ENCODE results near the gene CACNA1C. TPM values are rescaled to one million over a fixed set of nuclear protein-coding genes. Genes with fewer than 3 reads are reported as not detected.

CACNA1C gene
- total RNA-seq, 4 donors from 2014 or later: 3.8 to 13.6 (median 5.7) TPM

DNA sequence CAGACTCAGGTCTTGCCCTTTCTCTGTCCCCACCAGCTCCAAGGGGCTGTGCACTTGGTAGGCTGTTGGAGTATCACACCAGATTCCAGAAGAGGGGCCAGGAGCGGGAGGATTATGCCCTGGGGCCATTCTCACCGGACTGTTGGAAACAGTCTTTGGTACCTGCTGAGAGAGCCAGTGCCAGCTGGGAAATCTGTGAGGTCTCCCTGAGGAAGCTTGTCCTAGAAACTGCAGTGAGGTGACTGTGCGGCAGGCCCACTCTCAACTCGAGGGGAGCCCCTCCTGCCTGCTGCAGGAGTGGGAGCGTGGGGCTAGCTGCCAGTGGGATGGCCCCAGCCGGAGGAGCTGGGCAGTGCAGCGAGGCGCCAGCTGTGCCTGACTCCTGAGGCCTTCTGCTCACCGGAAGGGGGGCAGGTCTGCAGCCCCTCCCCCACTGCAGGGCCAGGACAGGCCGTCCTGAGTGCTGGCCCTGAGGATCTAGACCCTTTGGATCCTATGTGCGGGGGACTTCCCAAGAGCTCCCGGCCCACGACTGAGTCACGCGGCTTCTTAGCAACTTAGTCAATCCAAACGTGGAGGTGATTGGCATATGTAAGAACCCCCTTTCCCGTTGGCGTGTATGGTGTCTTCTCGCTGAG lies 295.2 kb downstream of the CACNA1C start:
- TF ChIP-seq, protein P1, sequence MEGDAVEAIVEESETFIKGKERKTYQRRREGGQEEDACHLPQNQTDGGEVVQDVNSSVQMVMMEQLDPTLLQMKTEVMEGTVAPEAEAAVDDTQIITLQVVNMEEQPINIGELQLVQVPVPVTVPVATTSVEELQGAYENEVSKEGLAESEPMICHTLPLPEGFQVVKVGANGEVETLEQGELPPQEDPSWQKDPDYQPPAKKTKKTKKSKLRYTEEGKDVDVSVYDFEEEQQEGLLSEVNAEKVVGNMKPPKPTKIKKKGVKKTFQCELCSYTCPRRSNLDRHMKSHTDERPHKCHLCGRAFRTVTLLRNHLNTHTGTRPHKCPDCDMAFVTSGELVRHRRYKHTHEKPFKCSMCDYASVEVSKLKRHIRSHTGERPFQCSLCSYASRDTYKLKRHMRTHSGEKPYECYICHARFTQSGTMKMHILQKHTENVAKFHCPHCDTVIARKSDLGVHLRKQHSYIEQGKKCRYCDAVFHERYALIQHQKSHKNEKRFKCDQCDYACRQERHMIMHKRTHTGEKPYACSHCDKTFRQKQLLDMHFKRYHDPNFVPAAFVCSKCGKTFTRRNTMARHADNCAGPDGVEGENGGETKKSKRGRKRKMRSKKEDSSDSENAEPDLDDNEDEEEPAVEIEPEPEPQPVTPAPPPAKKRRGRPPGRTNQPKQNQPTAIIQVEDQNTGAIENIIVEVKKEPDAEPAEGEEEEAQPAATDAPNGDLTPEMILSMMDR (IDR thresholded peaks at IDR 0.05): no peak
- DNase-seq (ENCODE audit: low spot score) (no peak), ATAC-seq (ENCODE audit: low FRiP score) (no peak)

DNA sequence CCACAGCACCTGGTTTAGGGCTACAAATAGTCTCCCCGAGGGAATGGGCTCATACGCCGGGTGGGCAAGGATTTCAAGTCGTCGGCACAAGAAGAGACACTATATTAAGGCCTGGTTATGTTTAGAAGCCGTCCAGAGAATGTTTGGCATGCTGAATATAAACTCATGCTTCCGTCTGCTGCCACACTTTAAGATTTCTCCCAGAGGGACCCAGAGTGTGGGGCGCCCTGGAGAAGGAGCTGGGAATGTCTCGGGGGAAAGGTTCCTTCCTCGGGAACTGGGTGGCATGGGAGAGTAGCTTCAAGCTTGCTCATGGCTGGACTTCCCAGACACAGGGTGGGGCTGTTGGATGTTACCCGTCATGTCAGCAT lies 295.7 kb downstream of the CACNA1C start:
- DNase-seq (ENCODE audit: low spot score) (no peak), ATAC-seq (ENCODE audit: low FRiP score) (no peak)
- TF ChIP-seq, protein P1 (IDR thresholded peaks at IDR 0.05): no peak

DNA sequence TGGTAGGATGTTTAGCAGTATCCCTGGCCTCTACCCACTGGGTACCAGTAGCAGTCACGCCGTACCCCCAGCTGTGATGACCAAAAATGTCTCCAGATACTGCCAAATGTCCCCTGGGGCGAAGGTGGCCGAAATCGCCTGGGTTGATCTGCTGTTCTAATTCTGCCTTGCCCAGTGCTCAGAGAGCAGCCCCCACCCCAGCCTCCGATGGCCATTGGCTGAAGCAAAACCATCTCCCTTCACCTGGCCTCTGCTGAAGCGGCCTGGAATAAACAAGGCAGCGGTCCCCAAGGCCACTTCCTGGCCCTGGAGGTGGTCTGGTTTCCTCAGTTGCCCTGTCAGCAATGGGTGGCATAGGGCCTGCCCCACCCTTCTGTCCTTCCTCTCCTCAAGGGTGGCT lies 298.4 kb downstream of the CACNA1C start:
- TF ChIP-seq, protein P1 (IDR thresholded peaks at IDR 0.05): no peak
- DNase-seq (ENCODE audit: low spot score) (no peak), ATAC-seq (ENCODE audit: low FRiP score) (no peak)

DNA sequence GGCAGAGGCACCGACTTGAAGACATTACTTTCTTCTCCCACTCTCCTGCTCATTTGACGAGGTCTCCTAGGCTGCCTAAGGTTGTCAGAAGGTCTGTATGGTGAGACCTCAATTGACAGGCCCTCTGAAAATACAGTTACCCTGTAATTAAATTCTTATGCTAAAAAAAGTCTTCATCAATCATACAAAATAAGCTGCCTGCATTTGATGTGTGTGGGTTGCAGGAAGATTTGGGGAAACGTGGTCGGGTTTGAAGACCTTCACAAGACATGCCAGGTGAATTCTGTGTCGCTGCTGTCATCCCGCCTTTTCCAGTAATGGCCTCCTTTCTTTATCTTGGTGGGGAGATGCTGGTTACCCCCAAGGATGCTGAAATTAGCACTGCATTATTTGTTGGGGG lies 299.4 kb downstream of the CACNA1C start:
- DNase-seq (ENCODE audit: low spot score) (no peak), ATAC-seq (ENCODE audit: low FRiP score) (no peak)
- TF ChIP-seq, protein P1 (IDR thresholded peaks at IDR 0.05): no peak

DNA sequence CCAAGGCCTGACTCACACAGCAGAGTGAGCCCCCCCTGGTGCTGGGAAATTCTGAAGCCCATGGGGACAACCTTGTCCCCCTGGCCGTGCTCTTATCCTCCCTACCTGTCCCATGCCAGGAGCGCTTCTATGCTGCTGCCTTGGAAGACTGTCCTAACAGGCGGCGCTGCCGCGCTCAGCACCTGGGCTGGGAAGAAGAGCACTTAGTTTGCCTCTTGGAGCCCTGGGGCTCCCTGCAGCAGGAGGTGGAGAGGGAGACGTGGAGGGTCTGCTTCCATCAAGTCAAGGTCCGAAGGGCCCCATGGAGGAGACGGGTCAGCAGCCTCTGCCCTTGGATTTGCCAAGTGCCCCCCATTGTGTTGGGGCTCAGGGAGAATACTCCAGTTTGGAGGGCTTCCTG lies 300.5 kb downstream of the CACNA1C start:
- ATAC-seq (ENCODE audit: low FRiP score): no peak
- no peak for DNase-seq (ENCODE audit: low spot score)

DNA sequence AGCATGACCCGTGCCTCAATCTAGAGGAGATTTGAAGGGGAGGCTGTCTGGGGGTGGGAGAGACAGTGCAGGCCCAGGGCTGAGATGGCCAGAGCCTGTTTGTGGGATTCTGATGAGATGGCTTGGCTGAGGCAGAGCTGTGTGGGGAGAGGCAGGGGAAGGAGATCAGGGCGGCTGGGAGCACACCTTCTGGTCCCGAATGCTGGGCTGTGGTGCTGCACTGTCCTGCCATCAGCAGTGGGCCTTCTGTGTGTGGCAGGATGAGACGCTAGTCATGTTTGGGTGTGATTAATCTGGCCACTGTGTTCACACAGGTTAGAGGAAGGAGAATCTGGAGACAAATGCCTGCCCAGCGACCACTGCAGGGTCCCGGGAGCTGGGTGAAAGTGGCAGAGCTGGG lies 300.9 kb downstream of the CACNA1C start:
- no peak for DNase-seq (ENCODE audit: low spot score)
- no peak for ATAC-seq (ENCODE audit: low FRiP score)
- TF ChIP-seq, protein P1 (IDR thresholded peaks at IDR 0.05): no peak

More for the DNA sequence above, 300.5 kb downstream of the CACNA1C start:
- TF ChIP-seq, protein P1 (IDR thresholded peaks at IDR 0.05): no peak
